ENCODE data around the gene IL13. TPM values are rescaled to one million over a fixed set of nuclear protein-coding genes. Genes with fewer than 3 reads are reported as not detected.
"Not testable (repeated sequence)": the region's sequence is repeated elsewhere in the genome, so short reads cannot be mapped to it uniquely, and the experiment has no call there.

Gene IL13
- total RNA-seq, 4 donors from 2014 or later: not detected

GRCh38 chr5:132628814-132629213, 29.2 kb upstream of the IL13 start:
- TF ChIP-seq, protein P1, sequence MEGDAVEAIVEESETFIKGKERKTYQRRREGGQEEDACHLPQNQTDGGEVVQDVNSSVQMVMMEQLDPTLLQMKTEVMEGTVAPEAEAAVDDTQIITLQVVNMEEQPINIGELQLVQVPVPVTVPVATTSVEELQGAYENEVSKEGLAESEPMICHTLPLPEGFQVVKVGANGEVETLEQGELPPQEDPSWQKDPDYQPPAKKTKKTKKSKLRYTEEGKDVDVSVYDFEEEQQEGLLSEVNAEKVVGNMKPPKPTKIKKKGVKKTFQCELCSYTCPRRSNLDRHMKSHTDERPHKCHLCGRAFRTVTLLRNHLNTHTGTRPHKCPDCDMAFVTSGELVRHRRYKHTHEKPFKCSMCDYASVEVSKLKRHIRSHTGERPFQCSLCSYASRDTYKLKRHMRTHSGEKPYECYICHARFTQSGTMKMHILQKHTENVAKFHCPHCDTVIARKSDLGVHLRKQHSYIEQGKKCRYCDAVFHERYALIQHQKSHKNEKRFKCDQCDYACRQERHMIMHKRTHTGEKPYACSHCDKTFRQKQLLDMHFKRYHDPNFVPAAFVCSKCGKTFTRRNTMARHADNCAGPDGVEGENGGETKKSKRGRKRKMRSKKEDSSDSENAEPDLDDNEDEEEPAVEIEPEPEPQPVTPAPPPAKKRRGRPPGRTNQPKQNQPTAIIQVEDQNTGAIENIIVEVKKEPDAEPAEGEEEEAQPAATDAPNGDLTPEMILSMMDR (IDR thresholded peaks at IDR 0.05): no peak
- TF ChIP-seq POLR2A (IDR thresholded peaks at IDR 0.05): no peak
- no peak for DNase-seq (ENCODE audit: low spot score in 2 of 2)
- WGBS, 2 donors: 96 to 100% methylated on average over 2 of the region's 2 CpGs
- no peak overlapping the region for H3K4me3 ChIP-seq (ENCODE audit: low read depth, poor library complexity, severe bottlenecking)
- intact Hi-C loops (cut with DNase I; ENCODE audit: low total_unique reads): no loop called here

DNA sequence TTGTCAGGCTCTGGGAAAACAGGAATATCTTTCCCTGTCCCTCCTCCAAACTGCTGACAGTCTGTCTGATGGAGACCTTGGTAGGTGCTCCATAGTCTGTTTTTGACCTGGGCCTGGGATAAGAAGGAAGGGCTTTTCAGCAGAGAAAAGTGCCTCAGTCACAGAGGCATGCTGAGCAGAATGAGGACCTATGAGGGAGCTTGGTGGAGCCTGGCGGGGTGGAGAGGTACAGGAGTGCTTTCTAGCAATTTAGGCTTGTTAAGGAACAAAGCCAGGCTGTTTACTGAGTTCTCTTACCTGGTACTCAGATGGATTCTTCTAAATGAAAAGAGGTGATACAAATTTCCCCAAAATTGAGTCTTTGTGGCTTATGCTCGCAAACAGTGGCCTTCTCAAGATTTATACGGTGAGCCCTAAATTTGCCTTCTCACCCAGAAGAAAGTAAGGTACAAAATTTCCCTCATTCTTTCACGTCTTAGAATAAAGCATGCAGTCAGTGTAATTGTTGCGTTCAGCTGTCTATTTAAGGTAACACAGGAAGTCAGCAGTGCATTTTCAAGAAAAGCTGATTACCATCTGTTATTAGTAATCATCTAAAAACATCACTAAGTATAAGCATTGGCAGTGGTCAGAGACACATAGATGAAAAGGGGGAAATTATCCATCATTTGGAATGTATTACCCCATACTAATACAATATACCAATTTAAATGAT, 28.6 kb upstream of the IL13 start:
- no peak for DNase-seq (ENCODE audit: low spot score in 2 of 2)
- no peak for TF ChIP-seq POLR2A (IDR thresholded peaks at IDR 0.05)
- TF ChIP-seq, protein P1 (IDR thresholded peaks at IDR 0.05): no peak
- H3K4me3 ChIP-seq (ENCODE audit: low read depth, poor library complexity, severe bottlenecking): no peak overlapping the region
- intact Hi-C loops (cut with DNase I; ENCODE audit: low total_unique reads): no loop called here
- 84 to 85% methylated on average over 5 of the region's 5 CpGs for WGBS, 2 donors

DNA sequence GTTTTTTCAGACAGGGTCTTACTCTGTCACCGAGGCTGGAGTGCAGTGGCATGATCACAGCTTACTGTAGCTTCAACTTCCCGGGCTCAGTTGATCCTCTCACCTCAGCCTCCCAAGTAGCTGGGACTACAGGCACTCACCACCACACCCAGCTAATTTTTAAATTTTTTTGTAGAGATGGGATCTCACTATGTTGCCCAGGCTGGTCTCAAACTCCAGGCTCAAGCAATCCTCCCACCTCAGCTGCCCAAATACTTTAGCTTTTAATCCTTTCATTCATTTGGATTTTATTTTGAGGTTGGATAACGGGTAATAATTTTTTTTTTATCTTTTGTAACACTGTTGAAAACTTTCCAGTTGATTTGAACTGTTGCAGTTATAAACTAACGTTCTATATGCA, 24.4 kb upstream of the IL13 start:
- WGBS, 2 donors: 94 to 97% methylated on average over 4 of the region's 4 CpGs
- H3K4me3 ChIP-seq (ENCODE audit: low read depth, poor library complexity, severe bottlenecking); intact Hi-C loops (cut with DNase I; ENCODE audit: low total_unique reads); DNase-seq (ENCODE audit: low spot score in 2 of 2): not testable (repeated sequence)

- intact Hi-C loops (cut with DNase I; ENCODE audit: low total_unique reads): no loop called here
- TF ChIP-seq, protein P1 (IDR thresholded peaks at IDR 0.05): no peak
- TF ChIP-seq POLR2A (IDR thresholded peaks at IDR 0.05): no peak
- H3K4me3 ChIP-seq (ENCODE audit: low read depth, poor library complexity, severe bottlenecking): no peak overlapping the region
- WGBS, 2 donors: 93 to 95% methylated on average over 4 of the region's 4 CpGs
- DNase-seq (ENCODE audit: low spot score in 2 of 2): no peak
Measured at GRCh38 chr5:132635873-132636272, 22.1 kb upstream of the IL13 start.

DNA sequence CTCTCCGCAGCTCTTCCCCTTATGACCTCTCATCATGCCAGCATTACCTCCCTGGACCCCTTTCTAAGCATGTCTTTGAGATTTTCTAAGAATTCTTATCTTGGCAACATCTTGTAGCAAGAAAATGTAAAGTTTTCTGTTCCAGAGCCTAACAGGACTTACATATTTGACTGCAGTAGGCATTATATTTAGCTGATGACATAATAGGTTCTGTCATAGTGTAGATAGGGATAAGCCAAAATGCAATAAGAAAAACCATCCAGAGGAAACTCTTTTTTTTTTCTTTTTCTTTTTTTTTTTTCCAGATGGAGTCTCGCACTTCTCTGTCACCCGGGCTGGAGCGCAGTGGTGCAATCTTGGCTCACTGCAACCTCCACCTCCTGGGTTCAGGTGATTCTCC, 20.7 kb upstream of the IL13 start:
- intact Hi-C loops (cut with DNase I; ENCODE audit: low total_unique reads): no loop called here
- H3K4me3 ChIP-seq (ENCODE audit: low read depth, poor library complexity, severe bottlenecking): no peak overlapping the region
- TF ChIP-seq, protein P1 (IDR thresholded peaks at IDR 0.05): no peak
- TF ChIP-seq POLR2A (IDR thresholded peaks at IDR 0.05): no peak
- 93 to 97% methylated on average over 4 of the region's 4 CpGs for WGBS, 2 donors
- DNase-seq (ENCODE audit: low spot score in 2 of 2): no peak

DNA sequence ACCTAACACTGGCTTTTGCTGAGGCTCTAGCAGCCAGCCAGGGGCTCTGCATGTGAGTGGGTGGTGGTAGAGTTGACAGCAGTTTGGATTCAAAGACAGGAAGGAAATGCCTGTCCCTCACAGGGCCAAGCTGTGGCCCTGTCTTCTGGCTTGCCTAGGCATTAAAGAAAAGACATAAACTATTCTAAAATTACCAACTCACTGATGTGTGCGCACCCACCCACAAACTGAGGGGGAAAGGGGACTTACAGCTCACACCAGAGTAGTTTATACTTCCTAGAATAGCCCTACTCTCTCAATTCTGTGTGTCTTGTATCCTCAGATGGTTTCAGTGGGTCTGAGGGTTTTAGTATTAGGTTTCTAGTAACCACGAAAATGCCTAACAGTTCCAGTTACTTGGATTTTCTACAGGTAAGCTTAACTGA, 18.3 kb upstream of the IL13 start:
- intact Hi-C loops (cut with DNase I; ENCODE audit: low total_unique reads): no loop called here
- no peak for TF ChIP-seq POLR2A (IDR thresholded peaks at IDR 0.05)
- TF ChIP-seq, protein P1 (IDR thresholded peaks at IDR 0.05): no peak

More for the DNA sequence above, 18.3 kb upstream of the IL13 start:
- 84 to 89% methylated on average over 2 of the region's 2 CpGs for WGBS, 2 donors
- H3K4me3 ChIP-seq (ENCODE audit: low read depth, poor library complexity, severe bottlenecking): no peak overlapping the region
- DNase-seq (ENCODE audit: low spot score in 2 of 2): no peak

Measured in lower leg skin (tissue), 4 donors.